Measurements from ENCODE around the gene ITPR1.
"Not testable (repeated sequence)": the region's sequence is repeated elsewhere in the genome, so short reads cannot be mapped to it uniquely, and the experiment has no call there.

Gene ITPR1

DNA sequence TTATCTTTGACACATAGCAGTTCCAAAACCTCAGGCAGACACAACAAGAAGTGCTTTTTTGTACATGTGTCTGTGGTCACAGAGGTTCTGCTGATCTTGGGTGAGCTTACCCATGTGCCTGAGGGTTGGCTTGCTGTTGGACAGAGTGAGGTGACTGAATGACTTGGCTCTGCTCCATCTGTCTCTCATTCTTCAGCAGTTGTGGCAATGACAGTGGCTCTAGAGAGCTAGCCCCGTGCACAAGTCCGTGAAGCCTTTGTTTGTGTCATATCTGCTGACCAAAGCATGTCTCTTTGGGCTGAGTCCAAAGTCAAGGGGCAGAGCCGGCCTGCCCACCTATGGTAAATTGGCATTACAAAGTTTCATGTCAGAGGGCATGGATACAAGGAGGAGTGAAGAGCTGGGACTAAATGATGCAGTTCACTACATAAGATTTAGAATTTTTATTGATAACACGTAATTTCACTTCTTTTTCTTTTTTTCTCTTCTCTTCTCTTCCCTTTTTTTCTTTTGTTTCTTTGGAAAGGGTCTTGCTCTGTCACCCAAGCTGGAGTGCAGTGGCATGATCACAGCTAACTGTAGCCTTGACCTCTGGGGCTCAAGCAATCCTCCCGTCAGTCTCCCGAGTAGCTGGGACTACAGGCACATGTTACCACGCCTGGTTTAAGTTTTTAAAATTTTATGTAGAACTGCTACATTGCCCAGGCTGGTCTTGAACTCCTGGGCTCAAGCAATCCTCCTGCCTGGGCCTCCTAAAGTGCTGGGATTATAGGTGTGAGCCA, 77.9 kb downstream of the ITPR1 start:
- DNase-seq (ENCODE audit: low read depth, low spot score), result no peak

DNA sequence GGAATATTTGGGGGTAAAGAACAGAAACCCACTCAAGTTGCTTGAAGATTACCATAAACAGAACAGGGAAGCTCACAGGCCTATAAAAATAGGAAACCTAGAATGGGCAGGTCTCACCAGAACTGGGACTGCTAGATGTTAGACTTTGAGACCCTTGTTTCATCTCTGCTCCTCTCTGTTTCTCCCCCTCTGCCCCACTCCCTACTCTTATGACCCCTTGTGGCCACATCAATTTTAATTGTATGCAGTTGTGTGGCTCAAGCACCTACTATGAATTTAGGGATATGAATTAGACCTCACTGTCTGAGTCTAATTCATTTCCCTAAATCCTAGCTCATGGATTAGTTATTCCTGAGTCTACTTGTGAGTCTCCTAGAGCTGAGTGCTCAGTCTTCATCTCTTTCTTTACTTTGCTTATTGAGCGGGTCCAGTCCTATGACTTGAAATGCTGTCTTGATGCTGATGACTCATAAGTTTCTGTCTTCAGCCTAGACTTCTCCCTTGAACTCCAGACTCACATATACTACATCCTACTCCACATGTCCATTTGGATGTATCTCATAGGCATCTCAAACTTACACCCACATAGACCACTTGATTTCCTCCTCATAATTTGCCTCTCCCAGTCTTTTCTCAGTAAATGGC, 78.7 kb downstream of the ITPR1 start:
- DNase-seq (ENCODE audit: low read depth, low spot score), result no peak

DNA sequence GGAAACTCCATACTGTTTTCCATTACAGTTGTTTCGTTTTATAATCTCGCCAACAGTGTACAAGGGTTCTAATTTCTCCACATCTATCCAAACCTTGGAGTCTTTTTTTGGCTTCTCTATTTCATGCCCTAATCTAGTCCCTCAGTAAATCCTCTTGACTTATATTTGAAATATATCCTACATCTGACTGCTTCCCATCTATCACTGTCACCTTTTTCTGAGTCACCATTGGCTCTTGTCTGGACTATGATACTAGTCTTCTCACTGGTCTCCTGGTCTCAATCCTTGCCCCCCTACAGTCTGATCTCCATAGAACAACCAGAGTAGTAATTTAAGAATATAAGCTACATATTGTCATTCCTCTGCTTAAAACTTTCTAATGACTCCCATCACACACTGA, 80.0 kb downstream of the ITPR1 start:
- DNase-seq (ENCODE audit: low read depth, low spot score), result no peak

DNA sequence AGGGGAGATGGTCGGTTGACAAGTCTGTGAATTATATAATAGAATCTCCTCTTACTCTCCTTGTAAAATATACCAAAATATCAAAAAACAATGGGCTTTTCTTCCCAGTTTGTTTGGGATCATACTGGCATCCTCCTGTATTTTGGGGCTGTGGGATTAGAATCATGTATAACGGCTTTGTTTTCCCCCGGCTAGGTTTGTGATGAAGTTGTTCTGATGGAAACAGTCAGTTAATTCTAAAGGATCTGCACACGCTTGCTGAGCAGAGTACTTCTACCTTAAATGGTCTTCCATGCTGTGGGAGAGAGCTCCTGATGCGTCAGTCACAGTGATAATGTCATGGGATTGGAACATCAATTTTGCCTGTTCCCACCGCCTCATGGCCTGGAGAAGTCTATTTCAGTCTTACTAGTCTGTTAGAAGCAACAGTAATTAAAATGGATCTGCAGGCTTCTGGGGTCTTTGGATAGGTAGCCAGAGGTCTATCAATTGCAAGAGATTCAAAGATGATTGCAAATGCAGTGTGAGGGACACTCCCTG, 81.3 kb downstream of the ITPR1 start:
- DNase-seq (ENCODE audit: low read depth, low spot score), result no peak

DNA sequence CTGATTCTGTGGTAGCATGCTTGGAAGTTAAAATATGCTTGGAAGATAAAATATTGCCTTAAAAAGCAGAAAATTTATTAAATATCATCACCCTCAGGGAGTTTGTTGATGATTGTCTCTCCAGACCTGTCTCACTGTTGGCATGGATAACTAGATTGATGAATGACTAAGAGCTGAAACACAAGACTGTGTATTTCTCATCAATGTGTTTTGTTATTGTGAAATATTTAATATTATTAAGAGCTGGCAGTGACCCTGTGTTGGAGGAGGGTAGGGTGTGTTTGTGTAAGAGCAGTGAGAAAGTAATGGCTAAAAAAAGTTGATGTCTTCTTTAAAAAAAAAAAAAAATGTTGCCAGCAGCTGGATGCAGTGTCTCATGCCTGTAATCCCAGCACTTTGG, 82.2 kb downstream of the ITPR1 start:
- DNase-seq (ENCODE audit: low read depth, low spot score), result no peak

DNA sequence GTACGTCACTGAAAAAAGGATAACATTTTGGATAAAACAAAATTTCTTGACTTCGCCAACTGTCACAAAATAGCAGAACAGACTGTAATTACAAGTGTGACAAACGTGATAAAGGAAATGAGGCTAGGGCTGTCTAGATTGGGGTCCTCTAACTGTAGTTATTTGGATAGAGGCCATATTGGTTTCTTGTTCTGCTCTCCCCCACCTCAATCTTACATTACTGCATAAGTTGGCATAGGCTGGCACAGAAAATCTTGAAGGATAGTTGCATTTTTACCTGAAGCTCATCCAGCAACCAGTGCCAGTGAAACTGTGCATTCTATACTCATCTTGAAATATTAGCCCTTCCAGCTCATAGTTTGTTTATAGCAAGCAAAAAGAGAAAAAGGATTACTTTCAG, 84.6 kb downstream of the ITPR1 start:
- no peak for DNase-seq (ENCODE audit: low read depth, low spot score)

DNA sequence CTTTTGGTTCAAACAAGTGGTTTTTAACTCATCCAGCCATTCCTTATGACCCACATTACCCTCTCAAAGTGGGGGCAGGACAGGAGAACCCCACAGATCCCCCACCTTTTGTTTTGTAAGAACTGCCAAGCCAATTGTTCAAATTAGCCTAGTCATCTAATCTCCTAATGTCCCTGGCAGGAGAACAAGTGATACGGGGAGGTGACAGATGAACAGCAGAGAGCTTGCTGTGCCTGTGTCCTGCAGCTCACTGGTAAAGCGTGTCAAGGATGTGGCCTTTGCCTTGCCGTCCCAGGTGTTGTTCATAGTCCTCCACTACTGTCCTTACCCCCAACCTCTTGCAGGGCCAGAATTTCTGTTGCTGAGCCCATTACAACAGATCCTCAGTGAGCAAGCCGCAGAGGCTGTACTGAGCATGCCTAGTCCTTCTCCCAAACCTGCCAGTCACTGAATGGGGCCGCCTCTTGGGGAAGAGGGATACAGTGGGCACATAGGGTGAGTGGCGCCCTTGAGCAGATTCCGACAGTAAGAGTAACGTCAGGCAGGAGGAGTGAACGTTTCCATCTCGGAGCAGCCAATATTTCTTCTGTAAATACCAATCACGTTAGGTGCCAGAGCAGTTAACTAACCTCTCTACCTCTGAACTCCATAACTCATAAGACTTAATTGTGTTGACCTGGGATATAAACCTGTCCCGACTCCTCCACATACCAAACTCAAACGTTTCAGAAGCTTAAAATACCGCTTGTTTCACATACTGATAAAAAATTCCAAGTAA, 87.4 kb downstream of the ITPR1 start:
- no peak for DNase-seq (ENCODE audit: low read depth, low spot score)

DNA sequence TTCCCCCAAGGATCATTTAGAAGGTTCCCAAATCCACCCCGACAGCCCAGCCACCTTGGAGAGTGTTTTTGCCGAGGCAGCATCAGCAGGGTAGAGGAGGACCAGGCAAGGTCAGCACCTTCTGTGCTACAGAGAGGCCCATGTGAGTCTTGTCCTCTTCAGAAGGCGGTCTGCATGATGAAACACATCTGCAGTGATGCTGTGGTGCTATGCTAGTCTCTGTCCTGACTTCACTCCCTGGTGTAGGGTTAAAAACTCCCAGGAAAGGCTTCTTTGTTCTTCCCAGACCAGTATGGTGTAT, 87.9 kb downstream of the ITPR1 start:
- DNase-seq (ENCODE audit: low read depth, low spot score), result no peak

DNA sequence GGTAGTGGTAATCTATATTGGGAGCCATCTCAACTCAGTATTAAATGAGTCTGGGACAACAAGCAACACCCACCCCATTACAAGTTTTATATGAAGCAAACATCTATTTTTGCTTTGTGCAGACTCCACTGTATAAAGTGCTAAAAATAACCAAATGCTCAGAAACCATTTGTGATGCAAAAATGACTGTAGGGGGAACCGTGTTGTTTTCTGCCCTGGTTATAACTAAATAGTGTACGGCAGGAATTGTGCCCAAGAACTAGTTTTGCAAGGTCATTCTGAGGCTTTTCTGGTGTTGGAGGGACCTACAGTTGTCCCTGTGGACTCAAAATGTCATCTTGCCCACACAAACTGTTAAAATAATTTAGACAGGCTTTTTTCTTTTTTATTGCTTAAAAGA, 88.3 kb downstream of the ITPR1 start:
- DNase-seq (ENCODE audit: low read depth, low spot score), result no peak

DNA sequence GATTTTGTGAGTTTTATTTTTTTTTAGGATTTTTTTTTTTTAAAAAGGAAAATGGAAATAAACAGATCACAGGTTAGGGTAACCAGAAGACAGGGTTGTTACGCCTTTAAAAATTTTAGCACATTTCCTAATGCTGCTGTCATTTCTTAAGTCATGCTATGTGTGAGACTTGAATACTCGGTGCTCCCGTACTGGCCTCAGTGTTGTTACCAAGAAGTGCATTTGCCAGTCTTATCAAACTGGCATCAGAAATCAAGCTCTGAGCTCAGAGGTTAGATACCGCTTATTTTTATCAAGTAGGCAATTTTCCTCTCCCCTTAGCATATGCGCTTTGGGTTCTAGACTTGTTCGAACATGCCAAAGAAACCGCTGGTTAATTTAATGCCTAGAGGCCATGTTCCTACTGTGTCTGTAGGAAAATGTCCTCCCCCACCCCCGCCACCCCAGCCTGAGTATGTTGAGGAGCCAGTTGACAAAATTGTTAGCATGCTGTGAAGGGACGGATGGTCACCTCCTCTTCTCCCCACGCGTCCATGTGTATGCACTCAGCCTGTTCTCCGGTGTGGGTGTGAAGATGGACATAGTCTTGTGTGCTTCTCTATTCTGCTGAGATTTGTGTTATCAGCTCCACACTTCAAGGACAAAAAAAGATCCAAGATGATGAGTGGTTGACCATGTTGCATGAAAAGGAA, 88.9 kb downstream of the ITPR1 start:
- DNase-seq (ENCODE audit: low read depth, low spot score), result no peak

DNA sequence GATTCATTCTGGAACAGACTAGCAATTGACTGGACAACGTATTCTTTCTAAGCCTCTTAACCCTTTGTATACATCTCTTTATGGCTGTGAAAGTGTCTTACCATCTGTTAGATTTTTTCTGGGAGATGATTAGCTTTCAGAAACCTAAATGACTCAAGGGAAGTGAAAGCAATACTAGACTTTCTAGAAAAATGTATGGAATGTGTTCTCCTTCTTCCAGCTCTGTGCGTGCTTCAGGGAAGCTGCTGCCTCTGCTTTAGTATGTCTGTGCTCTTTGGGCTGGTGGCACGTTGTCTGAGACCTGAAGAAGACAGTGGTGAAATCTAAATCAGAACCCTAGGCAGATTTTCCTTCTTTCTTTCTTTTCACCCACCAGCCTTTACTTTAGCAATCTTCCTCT, 89.5 kb downstream of the ITPR1 start:
- DNase-seq (ENCODE audit: low read depth, low spot score), result no peak

DNA sequence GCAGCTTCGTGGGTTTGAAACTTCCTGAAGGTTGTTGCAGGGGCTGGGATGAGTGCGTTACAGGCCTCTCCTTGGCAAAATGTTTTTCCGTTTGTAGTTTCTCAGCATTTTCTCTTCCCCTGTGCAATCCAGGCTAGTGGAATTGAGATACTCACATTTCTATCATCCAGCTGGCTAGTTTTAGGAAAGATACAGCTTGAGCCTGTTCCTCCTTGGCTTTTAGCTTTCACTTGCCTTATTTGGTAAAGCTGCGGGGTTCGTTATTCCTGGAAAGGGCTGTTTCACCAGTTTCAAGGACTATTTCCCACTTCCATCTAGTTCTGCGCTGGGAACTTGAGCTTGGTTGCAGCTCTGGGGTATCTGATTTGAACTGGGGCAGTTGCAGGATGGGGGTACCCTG, 90.3 kb downstream of the ITPR1 start:
- DNase-seq (ENCODE audit: low read depth, low spot score), result no peak

DNA sequence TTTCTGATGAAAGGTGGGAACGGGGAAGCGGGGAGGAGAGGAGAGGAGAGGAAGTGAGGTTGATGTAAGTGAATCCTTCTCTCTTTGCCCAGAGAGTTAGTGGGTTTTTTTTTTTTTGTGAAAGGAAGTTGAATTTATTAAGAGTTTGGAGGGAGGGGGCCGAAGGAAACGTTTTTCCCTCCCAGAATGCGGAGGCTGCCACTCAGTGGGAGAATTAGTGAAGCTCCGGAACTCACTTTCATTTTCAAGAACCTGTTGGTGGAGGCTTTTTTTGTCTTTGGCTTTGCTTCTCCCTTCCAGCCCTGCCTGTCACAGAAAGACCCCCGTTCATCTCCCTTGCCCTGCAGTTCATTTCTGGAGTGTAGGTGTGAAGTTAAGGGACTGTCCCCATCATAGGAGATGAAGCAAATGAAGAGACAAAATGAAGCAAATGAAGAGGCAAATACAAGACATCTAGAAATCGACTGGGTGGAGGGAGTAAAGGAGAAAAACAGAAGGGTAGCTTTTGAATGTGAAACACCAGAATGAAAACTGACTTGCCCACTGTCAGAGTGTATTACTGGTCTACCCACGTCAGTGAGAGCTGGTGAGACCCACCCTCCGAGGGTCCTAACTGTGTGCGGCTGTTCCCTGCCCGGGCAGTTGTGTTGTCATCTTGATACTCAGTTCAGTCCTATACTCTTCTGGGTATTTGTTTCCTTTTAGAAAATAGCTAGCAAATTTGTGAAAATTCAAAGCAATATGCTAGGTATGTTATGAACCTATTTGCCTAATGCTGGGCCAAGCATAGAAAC, 91.5 kb downstream of the ITPR1 start:
- no peak for DNase-seq (ENCODE audit: low read depth, low spot score)

DNA sequence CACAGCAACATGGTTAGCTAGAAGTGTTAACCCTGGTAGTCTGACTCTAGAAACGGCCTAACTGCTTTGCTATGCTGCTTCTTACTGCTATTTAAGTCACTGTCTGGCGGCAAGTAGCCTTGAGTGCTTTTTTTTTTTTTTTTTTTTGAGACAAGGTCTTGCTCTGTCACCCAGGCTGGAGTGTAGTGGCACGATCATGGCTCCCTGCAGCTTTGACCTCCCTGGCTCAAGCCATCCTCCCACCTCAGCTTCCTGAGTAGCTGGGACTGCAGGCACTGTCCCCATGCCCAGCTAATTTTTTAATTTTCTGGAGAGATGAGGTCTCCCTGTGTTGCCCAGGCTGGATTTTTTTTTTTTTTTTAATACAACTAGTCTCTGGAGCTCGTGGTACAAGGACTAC, 93.2 kb downstream of the ITPR1 start:
- DNase-seq (ENCODE audit: low read depth, low spot score), result no peak

DNA sequence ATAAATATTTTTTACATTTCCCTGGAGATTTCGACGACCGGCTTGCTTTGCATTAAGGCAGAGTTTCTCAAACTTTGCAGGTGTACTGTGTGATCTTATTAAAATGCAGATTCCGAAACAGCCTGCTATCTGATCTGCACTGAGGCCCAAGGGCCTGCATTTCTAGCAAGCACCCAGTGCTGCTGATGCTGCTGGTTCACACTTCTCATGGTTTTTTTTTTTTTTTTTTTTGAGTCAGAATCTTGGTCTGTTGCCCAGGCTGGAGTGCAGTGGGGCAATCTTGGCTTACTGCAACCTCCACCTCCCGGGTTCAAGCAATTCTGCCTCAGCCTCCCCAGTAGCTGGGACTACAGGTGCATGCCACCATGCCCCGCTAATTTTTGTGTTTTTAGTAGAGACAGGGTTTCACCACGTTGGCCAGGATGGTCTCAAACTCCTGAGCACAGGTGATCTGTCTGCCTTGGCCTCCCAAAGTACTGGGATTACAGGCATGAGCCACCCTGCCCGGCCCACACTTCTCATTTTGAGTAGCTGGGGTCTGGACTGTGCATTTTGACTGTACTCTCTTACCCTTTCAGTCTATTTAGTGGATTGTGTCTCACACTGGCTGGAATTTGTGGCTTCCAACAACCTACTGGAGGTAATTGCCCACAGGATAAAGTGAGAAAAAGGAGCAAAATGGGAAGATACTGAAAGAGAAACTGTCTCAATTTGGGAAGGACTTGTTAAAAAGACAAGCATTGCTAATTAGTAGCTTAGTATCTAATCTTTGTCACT, 94.1 kb downstream of the ITPR1 start:
- DNase-seq (ENCODE audit: low read depth, low spot score), result no peak

DNA sequence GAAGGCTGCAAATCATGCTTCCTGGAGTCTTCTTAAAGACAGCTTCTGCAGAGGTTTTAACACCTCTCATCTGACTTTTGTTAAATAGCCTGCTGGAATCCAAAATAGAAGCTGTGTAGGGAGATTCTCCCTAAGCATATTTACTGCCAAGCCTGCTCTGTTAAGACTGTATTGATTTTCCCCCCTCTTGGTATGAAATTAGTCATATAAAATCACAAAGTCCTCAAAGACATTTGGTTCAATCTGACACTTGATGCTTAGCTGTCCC, 94.6 kb downstream of the ITPR1 start:
- no peak for DNase-seq (ENCODE audit: low read depth, low spot score)

DNA sequence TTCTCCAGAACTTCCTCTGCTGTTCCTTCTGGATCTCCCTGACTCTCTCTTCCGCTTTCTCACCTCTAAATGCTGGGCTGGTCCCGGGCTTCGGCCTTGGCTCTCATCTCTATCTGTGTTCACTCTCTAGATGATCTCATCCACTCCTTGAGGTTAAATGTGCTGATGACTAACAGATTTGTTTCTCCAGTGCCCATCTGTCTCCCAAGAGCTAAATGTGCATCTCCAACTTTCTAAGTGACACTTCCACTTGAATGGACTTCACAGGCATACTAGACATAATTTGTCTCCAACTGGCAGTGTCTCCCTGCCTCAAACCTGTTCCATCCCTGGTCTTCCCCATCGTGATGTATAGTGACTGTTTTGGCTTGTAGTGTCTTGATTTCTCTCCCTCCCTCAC, 95.3 kb downstream of the ITPR1 start:
- DNase-seq (ENCODE audit: low read depth, low spot score), result no peak

DNA sequence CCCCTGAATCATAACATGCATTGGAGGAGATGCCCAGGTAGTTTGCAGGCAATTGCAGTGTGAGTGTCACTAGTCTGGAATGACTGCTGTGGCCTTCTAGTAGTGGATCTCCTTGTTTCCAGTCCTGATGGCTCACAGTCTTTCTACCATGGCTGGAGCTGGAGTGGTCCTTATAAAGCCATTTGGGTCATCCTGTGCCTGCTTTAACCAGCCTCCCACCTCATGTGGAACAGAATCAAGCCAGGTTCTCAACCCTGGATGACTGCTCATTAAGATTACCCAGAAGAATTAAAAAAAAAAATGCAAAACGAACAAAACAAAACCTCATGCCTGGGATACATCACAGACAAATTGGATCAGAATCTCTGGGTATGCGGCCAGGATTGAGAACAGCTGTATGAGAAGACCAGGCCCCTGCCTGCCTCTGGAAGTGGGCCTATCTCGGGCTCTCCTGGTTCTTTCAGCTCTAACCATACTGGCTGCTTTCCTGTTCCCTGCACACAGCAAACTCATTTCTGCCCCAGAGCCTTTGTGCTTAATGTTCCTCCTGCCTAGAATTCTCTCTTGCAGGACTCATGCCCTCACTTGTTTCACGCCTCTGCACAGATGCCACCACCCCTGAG, 96.4 kb downstream of the ITPR1 start:
- no peak for DNase-seq (ENCODE audit: low read depth, low spot score)

DNA sequence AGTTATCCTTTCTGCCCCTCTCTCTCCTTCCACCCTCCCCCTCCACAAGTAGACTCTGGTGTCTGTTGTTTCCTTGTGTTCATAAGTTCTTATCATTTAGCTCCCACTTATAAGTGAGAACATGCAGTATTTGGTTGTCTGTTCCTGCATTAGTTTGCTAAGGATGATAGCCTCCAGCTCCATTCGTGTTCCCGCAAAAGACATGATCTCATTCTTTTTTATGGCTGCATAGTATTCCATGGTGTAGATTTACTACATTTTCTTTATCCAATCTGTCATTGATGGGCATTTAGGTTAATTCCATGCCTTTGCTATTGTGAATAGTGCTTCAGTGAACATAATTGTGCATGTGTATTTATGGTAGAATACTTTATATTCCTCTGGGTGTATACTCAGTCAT, 97.7 kb downstream of the ITPR1 start:
- not testable (repeated sequence) for DNase-seq (ENCODE audit: low read depth, low spot score)

DNA sequence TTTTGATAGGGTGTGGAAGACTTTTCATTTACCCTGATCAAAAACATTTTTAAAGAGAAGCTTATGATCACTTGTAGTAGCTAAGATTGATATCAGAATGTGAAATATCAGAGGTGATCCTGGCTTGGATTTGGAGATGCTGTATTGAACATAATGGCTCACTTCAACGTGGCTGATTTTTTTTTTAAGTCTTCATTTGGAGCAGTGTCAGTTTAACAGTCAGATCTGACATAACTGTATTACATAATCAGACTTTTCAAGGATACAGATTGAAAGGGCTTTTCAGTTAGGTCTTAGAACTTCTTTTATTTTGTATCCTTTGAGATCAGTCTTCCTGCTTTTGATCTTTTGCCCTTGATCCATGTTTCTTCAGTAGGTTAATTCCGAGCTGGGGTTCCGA, 98.5 kb downstream of the ITPR1 start:
- DNase-seq (ENCODE audit: low read depth, low spot score), result no peak

Measured in activated naive CD8-positive, alpha-beta T cell treated with anti-CD3 and anti-CD28 coated beads, Interleukin-2, amount 50 U/mL, for 16 hours (primary cell).